Right atrium auricular region (tissue), 2 donors: Measurements from ENCODE around the gene KAT2A. TPM values are rescaled to one million over a fixed set of nuclear protein-coding genes. Genes with fewer than 3 reads are reported as not detected.

Experiments used
- DNase-seq: peaks from one replicate; pipeline ENCODE4 v3.0.0-alpha.2; 2019; ENCODE audit warnings: low spot score
- H3K27ac ChIP-seq, 2 donors: fragments of 200-600 bp; sonication (generic); 1 replicate in 1 of 2; 2 replicates in 1 of 2; pipeline ENCODE4 v1.5.1; 2016 to 2019
- H3K27me3 ChIP-seq, 2 donors: fragments of 200-600 bp; sonication (generic); one replicate each; pipeline versions ENCODE4 v1.5.1 to v1.6.0; 2017 to 2019
- H3K36me3 ChIP-seq: fragments of 200-600 bp; sonication (generic); one replicate; pipeline ENCODE4 v1.5.1; 2016
- H3K4me1 ChIP-seq, 2 donors: fragments of 200-600 bp; sonication (generic); one replicate each; pipeline versions ENCODE4 v1.5.1 to v1.6.0; 2017 to 2019
- H3K4me3 ChIP-seq, 2 donors: fragments of 200-600 bp; sonication (generic); 1 replicate in 1 of 2; 2 replicates in 1 of 2; pipeline ENCODE4 v1.5.1; 2017 to 2019; ENCODE audit warnings: mild to moderate bottlenecking in 1 of 2, moderate library complexity in 1 of 2
- H3K9me3 ChIP-seq, 2 donors: fragments of 200-600 bp; sonication (generic); one replicate each; pipeline ENCODE4 v1.5.1; 2019
- total RNA-seq, 2 donors: library from RNA; depleted of rRNA; stranded (reverse); fragments of >200 nt; gene quantifications; one replicate each; pipeline ENCODE4 v1.1.0, GENCODE V29; 2016
- TF ChIP-seq, protein P1 (sequence below), 2 donors: fragments of 200-600 bp; sonication (generic); IDR thresholded peaks; one replicate each; pipeline ENCODE4 v1.5.1; 2019; ENCODE audit warnings: antibody characterized with exemption in 2 of 2

Gene KAT2A
- total RNA-seq, 2 donors from 2014 or later = 11.3 to 11.4 TPM

DNA sequence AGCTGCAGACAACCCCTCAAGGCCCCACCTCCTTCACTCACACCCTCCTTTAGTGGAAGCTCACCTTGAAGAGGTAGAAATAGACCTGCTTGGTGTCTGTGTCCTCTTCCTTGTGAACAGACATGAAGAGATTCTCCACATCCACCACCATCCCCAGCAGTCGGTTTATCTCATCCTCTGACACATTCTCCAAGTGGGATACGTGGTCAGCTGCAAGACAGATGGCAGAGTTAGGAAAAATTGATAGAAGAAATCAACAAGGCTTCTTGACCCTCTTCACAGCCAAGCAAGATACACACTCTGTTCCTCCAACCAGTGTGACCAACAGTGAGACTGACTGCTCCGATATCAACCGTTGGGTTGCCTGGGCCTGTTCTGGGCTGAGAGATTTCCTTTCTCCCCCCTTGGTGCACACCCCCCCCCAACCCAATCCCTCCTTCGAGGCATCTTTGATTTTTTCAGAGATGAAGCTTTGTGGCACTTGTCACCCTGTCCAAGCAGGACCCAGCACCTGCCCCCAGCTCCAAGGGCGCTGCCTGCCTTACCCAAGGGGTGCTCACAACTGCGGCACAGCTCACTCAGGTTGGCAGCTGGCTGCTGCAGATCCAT is 902 bp downstream of the KAT2A start:
- TF ChIP-seq, protein P1, sequence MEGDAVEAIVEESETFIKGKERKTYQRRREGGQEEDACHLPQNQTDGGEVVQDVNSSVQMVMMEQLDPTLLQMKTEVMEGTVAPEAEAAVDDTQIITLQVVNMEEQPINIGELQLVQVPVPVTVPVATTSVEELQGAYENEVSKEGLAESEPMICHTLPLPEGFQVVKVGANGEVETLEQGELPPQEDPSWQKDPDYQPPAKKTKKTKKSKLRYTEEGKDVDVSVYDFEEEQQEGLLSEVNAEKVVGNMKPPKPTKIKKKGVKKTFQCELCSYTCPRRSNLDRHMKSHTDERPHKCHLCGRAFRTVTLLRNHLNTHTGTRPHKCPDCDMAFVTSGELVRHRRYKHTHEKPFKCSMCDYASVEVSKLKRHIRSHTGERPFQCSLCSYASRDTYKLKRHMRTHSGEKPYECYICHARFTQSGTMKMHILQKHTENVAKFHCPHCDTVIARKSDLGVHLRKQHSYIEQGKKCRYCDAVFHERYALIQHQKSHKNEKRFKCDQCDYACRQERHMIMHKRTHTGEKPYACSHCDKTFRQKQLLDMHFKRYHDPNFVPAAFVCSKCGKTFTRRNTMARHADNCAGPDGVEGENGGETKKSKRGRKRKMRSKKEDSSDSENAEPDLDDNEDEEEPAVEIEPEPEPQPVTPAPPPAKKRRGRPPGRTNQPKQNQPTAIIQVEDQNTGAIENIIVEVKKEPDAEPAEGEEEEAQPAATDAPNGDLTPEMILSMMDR (IDR thresholded peaks at IDR 0.05) = no peak
- peak overlapping the region; percentile 97 to 98 for H3K4me3 ChIP-seq
- H3K4me1 ChIP-seq = peaks cover 0 to 27% of the 10 kb centered on the region in 2 donors
- no peak for DNase-seq
- no peak overlapping the region for H3K27ac ChIP-seq
- H3K36me3 ChIP-seq = peaks cover 24% of the 10 kb centered on the region
- H3K9me3 ChIP-seq = no peaks in the 10 kb centered on the region
- no peaks in the 10 kb centered on the region for H3K27me3 ChIP-seq

- H3K4me3 ChIP-seq = no peak overlapping the region
- peaks cover 0 to 27% of the 10 kb centered on the region in 2 donors for H3K4me1 ChIP-seq
- H3K36me3 ChIP-seq = peaks cover 20% of the 10 kb centered on the region
- H3K27me3 ChIP-seq = no peaks in the 10 kb centered on the region
- TF ChIP-seq, protein P1 (IDR thresholded peaks at IDR 0.05) = no peak
- no peak for DNase-seq
- no peak overlapping the region for H3K27ac ChIP-seq
- H3K9me3 ChIP-seq = no peaks in the 10 kb centered on the region
Measured at GRCh38 chr17:42119301-42119700, 1.9 kb downstream of the KAT2A start.

DNA sequence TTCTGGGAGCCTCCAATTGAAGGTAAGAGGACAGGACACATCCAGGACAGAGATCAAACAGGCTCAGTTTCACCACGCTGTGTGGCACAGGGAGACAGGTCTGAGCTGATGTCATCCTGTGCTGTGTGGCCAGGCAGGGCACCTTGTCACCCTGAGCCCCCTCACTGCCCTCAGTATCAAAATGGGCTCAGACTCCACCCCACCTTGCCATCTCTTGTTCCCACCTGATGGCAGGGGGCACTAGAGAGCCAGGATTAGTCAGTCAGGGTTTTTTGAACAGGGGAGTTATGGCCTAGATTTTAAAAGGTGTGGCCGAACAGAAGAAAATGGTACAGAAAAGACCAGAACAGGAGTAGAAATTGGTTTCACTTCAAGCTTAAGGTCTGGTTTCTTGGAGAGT is 2.6 kb downstream of the KAT2A start:
- no peak for DNase-seq
- peaks cover 0 to 27% of the 10 kb centered on the region in 2 donors for H3K4me1 ChIP-seq
- no peak overlapping the region for H3K27ac ChIP-seq
- no peaks in the 10 kb centered on the region for H3K27me3 ChIP-seq
- TF ChIP-seq, protein P1 (IDR thresholded peaks at IDR 0.05) = peak in 1 of 2 donors; percentile 48
- H3K9me3 ChIP-seq = no peaks in the 10 kb centered on the region
- peaks cover 20% of the 10 kb centered on the region for H3K36me3 ChIP-seq
- no peak overlapping the region for H3K4me3 ChIP-seq

GRCh38 chr17:42118126-42118510 is 3.0 kb downstream of the KAT2A start:
- Histone ChIP-seq H3K27me3 (no peaks in the 10 kb centered on the region), H3K36me3 (peaks cover 20% of the 10 kb centered on the region), H3K4me1 (peaks cover 0 to 30% of the 10 kb centered on the region in 2 donors), H3K27ac (no peak overlapping the region), H3K4me3 (no peak overlapping the region), H3K9me3 (no peaks in the 10 kb centered on the region)
- TF ChIP-seq, protein P1 (IDR thresholded peaks at IDR 0.05) = no peak
- no peak for DNase-seq

- Histone ChIP-seq H3K4me3 (no peak overlapping the region), H3K36me3 (peaks cover 20% of the 10 kb centered on the region), H3K27me3 (no peaks in the 10 kb centered on the region)
Measured at GRCh38 chr17:42117397-42118125, 3.6 kb downstream of the KAT2A start.

More at GRCh38 chr17:42117397-42118125, 3.6 kb downstream of the KAT2A start:
- no peak for DNase-seq
- H3K9me3 ChIP-seq = no peaks in the 10 kb centered on the region
- H3K4me1 ChIP-seq = peaks cover 0 to 35% of the 10 kb centered on the region in 2 donors
- H3K27ac ChIP-seq = no peak overlapping the region
- TF ChIP-seq, protein P1 (IDR thresholded peaks at IDR 0.05) = no peak
